Ovary (tissue), 9 donors: ENCODE data around the gene CYP2B6. TPM values are rescaled to one million over a fixed set of nuclear protein-coding genes. Genes with fewer than 3 reads are reported as not detected.
"Not testable (repeated sequence)": the region's sequence is repeated elsewhere in the genome, so short reads cannot be mapped to it uniquely, and the experiment has no call there.

Experiments
- DNase-seq, 5 donors: peaks; one replicate each; pipeline ENCODE4 v3.0.0-alpha.2; 2019 to 2020
- H3K27ac ChIP-seq, 2 donors: fragments of 200-600 bp; one replicate each; pipeline versions ENCODE4 v1.5.1 to v1.8.0; 2019 to 2022
- H3K27me3 ChIP-seq: fragments of 200-600 bp; one replicate; pipeline ENCODE4 v1.8.0; 2022
- H3K36me3 ChIP-seq: fragments of 200-600 bp; sonication (generic); one replicate; pipeline ENCODE4 v1.5.1; 2019
- H3K4me1 ChIP-seq: one replicate; pipeline ENCODE4 v1.8.1; 2013; ENCODE audit warnings: mild to moderate bottlenecking, moderate library complexity; ENCODE audit not compliant: insufficient read depth
- H3K4me3 ChIP-seq: fragments of 200-600 bp; sonication (generic); one replicate; pipeline ENCODE4 v1.5.1; 2017
- H3K9me3 ChIP-seq, 2 donors: fragments of 200-600 bp in 1 of 2; sonication (generic) in 1 of 2; one replicate each; pipeline versions ENCODE4 v1.5.1 to v1.8.1; 2013 to 2019; ENCODE audit warnings: mild to moderate bottlenecking in 1 of 2, moderate library complexity in 1 of 2
- CTCF ChIP-seq, 3 donors: fragments of 450-650 bp in 2 of 3; fragments of 200-600 bp in 1 of 3; IDR thresholded peaks; one replicate each; pipeline versions ENCODE4 v1.5.1 to v1.8.0; 2016 to 2022; ENCODE audit warnings: antibody characterized with exemption in 3 of 3, mild to moderate bottlenecking in 1 of 3
- EP300 ChIP-seq: sonication (generic); formaldehyde crosslinking; IDR thresholded peaks from one replicate; pipeline ENCODE4 v1.6.1; 2017; ENCODE audit warnings: antibody characterized with exemption
- POLR2A ChIP-seq: fragments of 450-650 bp; IDR thresholded peaks from one replicate; pipeline ENCODE4 v1.6.1; 2017; ENCODE audit warnings: antibody characterized with exemption, mild to moderate bottlenecking, moderate library complexity
- WGBS, 3 donors: extraction: QIAGEN DNeasy Blood & Tissue Kit in 1 of 3; methylation state at CpG; one replicate each; pipeline versions ENCODE4 v1.1.5 to v1.1.7; 2013 to 2017; 5-methylcytosine and 5-hydroxymethylcytosine counted together
- intact Hi-C, 4 donors: fragments of 100-400 bp; cut with DNase I; formaldehyde crosslinking; loops; one replicate each; pipeline versions ENCODE4 v1.11.0 to v1.15.1; 2022 to 2023
- polyA plus RNA-seq, 2 donors: library from polyadenylated mRNA; stranded (reverse); fragments of 200-250 nt in 1 of 2; fragments of 350-450 nt in 1 of 2; fragmentation: Illumina TruSeq in 1 of 2; extraction: RNeasy Lipid Tissue Mini Kit (QIAGEN cat#74804) in 1 of 2; gene quantifications; one replicate each; pipeline ENCODE4 v1.2.3, GENCODE V29; 2013 to 2014
- total RNA-seq, 7 donors: library from RNA; depleted of rRNA in 2 of 7; stranded (reverse); fragments of >200 nt in 2 of 7; fragmentation: NEBNext Ultra II Directional in 3 of 7; extraction: Animal tissue kit (Norgen Biotek cat#: 25700) in 3 of 7; gene quantifications; one replicate each; pipeline versions ENCODE4 v1.1.0 to v1.2.4, GENCODE V29; 2016 to 2023
- donor health status: DM: no; HTN: no; CAD: no; lungs with moderate emphysema.
- donor health status: DM: no; HTN: no; CAD: no.
- donor health status: Bipolar disorder and iron deficiency.
- donor health status: DM: yes; HTN: yes; CAD: no.
- donor health status: DM: no; HTN: no; CAD: no.
- donor health status: DM: yes; HTN: yes; CAD: no.

Gene CYP2B6
- total and polyA plus RNA-seq, 9 donors, result 0.15 to 0.33 (median 0.15) TPM; not detected in 6

DNA sequence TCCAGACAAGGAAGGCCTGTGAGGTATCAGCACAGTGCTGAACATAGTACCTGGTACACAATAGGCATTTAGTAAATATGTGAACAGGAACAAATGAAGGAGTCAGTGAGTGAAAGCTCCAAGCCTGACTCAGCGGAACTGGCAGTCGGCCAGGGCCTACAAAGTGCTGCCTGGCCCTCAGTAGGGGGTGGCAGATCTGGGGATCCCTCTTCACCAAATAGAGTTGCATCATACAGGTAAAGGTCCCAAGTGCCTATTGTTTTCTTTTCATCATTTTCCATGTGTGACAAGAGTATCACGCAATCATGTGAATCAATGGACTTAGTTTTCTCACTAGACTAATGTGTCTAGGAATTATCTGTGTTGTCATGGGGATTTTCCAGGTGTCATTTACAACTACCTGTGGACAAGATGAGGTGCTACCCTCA is 9.2 kb downstream of the CYP2B6 start:
- TF ChIP-seq EP300 (no peak), POLR2A (no peak), CTCF (IDR thresholded peaks at IDR 0.05) (no peak)
- Histone ChIP-seq H3K9me3 (no peaks in the 10 kb centered on the region), H3K27me3 (no peaks in the 10 kb centered on the region), H3K27ac (no peak overlapping the region), H3K4me3 (no peak overlapping the region), H3K36me3 (no peaks in the 10 kb centered on the region), H3K4me1 (no peaks in the 10 kb centered on the region)
- no peak for DNase-seq
- intact Hi-C loops, result no loop called here
- WGBS, 3 donors, result 86 to 93% (median 90%) methylated on average over 3 of the region's 3 CpGs

DNA sequence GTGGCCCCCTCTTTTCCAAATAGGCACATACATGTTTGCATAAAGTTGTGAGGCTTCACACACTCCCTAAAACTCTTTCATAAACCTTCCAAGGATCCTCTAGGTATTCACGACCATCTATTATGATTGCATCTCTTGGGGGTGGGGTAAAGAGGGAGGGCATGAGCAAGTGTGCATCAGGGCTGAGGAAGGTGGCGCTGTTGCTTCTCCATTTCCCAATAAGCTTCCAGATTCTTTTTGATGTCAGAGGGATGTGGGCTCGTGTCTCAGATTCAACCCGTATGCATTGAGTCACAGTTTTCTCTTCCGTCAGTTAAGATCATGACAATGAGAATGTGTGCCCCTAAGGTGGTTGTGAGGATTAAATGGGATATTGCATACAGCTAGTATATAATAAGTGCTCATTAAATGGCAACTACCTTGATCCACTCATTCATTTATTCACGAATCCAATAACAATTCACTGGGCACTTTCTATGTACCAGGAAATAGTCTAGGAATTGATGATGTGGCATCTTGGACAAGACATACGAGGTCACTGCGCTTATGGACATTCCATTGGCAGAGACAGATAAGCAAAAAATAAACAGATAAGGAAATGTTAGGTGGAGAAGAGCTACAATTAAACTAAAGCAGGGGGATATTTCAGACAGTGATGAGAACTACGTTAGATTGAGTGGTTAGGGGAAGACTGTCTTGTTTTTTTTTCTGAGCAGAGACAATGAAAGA is 10.3 kb downstream of the CYP2B6 start:
- 70 to 73% (median 73%) methylated on average over 9 of the region's 9 CpGs for WGBS, 3 donors

GRCh38 chr19:41003656-41004055 is 12.6 kb downstream of the CYP2B6 start:
- H3K9me3 ChIP-seq, H3K4me1 ChIP-seq, DNase-seq, H3K36me3 ChIP-seq, intact Hi-C loops, H3K27me3 ChIP-seq, H3K27ac ChIP-seq, H3K4me3 ChIP-seq: not testable (repeated sequence)
- WGBS, 3 donors, result 61 to 67% (median 64%) methylated on average over 7 to 8 of the region's 8 CpGs

More for the DNA sequence above, 10.3 kb downstream of the CYP2B6 start:
- H3K9me3 ChIP-seq, result no peaks in the 10 kb centered on the region
- no peak for DNase-seq
- intact Hi-C loops, result no loop called here
- no peaks in the 10 kb centered on the region for H3K4me1 ChIP-seq
- no peaks in the 10 kb centered on the region for H3K36me3 ChIP-seq
- TF ChIP-seq POLR2A, result no peak
- TF ChIP-seq EP300, result no peak
- TF ChIP-seq CTCF (IDR thresholded peaks at IDR 0.05), result no peak
- no peaks in the 10 kb centered on the region for H3K27me3 ChIP-seq
- H3K27ac ChIP-seq, result no peak overlapping the region
- H3K4me3 ChIP-seq, result no peak overlapping the region

DNA sequence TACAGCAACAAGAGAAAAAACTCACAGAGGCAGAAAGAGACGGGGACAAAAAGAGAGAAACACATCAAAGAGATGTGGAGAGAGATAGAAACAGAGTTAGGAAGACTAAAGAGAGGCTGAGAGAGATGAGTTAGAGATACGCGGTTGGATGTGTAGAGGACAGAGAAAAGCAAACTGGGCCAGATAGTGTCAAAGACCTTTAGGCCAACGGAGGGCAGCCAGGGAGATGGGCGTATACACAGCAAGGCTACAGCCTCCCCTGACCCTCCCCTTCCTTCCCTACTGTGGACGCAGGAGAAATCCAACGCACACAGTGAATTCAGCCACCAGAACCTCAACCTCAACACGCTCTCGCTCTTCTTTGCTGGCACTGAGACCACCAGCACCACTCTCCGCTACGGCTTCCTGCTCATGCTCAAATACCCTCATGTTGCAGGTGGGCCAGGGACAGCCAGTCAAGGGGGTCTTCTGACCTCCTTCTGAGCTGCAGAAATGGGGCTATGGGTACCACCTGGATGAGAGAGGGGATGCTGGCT is 18.7 kb downstream of the CYP2B6 start:
- intact Hi-C loops, result no loop called here

More for the DNA sequence above, 18.7 kb downstream of the CYP2B6 start:
- no peak for DNase-seq
- Histone ChIP-seq H3K27me3 (no peaks in the 10 kb centered on the region), H3K9me3 (no peaks in the 10 kb centered on the region), H3K27ac (no peak overlapping the region), H3K36me3 (no peaks in the 10 kb centered on the region), H3K4me3 (no peak overlapping the region), H3K4me1 (no peaks in the 10 kb centered on the region)
- no peak for TF ChIP-seq CTCF (IDR thresholded peaks at IDR 0.05)
- TF ChIP-seq EP300, result no peak
- TF ChIP-seq POLR2A, result no peak
- 82 to 86% (median 84%) methylated on average over 11 of the region's 11 CpGs for WGBS, 3 donors
